AG09309 (cell line): ENCODE results near the gene FASLG.

Source experiments
- DNase-seq: peaks from one replicate; pipeline ENCODE4 v3.0.0-alpha.2; 2010; ENCODE audit warnings: low read depth
- H3K4me3 ChIP-seq: 2 replicates; pipeline ENCODE4 v1.5.1; 2011; ENCODE audit warnings: mild to moderate bottlenecking, low read depth, low read length, moderate library complexity; ENCODE audit not compliant: control insufficient read depth
- TF ChIP-seq, protein P1 (sequence below): IDR thresholded peaks from 2 replicates; pipeline ENCODE4 v1.5.1; 2011; ENCODE audit warnings: mild to moderate bottlenecking, low read depth, low read length, inconsistent platforms; ENCODE audit not compliant: insufficient read depth, control insufficient read depth; ENCODE audit errors: missing control alignments

Gene FASLG

DNA sequence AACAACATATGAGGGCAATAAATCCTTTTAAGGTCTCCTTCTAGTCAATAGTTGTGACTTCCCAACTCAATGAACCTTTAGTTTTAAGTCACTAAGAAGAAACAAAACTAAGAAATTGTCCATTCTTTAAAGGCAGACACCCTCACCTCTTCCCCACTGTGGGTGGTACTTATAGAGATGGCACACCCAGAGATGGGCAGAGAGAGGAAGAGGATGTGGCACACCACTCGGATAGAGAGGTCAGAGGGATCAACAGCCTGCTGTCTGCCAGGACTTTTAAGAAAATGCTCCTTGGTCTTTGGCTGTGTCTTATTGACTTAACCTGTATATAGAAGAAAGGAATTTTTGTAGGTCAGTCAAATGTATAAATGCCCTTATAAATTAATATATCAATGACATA is 45.1 kb downstream of the FASLG start:
- TF ChIP-seq, protein P1, sequence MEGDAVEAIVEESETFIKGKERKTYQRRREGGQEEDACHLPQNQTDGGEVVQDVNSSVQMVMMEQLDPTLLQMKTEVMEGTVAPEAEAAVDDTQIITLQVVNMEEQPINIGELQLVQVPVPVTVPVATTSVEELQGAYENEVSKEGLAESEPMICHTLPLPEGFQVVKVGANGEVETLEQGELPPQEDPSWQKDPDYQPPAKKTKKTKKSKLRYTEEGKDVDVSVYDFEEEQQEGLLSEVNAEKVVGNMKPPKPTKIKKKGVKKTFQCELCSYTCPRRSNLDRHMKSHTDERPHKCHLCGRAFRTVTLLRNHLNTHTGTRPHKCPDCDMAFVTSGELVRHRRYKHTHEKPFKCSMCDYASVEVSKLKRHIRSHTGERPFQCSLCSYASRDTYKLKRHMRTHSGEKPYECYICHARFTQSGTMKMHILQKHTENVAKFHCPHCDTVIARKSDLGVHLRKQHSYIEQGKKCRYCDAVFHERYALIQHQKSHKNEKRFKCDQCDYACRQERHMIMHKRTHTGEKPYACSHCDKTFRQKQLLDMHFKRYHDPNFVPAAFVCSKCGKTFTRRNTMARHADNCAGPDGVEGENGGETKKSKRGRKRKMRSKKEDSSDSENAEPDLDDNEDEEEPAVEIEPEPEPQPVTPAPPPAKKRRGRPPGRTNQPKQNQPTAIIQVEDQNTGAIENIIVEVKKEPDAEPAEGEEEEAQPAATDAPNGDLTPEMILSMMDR, result no peak
- DNase-seq, result no peak
- H3K4me3 ChIP-seq, result no peak overlapping the region

DNA sequence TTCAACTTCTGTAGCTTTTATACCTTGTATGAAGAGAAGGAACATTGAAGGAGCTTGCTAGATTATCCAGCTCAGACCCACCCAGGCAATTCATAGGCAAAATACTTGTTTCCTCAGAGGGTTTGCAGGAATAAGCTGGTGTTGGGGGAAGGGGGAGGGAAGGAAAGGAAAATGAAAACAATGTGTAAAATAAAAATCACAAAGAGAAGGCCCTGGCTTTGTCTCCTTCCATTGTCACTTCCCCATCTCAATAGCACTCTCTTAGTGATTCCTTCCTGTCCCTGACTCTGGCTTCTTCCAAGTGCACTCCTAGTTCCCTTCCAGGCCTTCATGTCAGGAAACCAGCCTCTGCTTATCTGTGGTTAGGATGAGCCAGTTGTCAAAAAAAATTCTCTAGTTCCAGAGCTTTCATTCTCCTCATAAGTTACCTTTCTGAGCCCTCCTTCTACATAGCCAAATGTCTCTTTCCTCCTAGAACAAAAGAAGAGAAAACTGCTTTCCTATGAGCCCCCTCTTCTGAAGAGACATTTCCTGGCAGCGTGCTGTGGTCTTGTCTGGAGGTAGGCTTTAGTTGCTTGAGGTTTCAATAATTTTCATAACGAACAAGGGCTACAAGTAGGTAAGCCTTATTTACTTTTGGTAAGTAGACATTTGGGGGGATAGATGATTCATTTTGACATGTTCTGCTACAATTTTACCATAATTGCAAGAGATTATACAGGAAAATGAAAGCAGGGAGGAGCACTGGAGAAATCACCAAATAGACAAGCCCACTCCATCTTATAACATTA is 45.7 kb downstream of the FASLG start:
- no peak for DNase-seq
- TF ChIP-seq, protein P1, result no peak
- H3K4me3 ChIP-seq, result no peak overlapping the region

DNA sequence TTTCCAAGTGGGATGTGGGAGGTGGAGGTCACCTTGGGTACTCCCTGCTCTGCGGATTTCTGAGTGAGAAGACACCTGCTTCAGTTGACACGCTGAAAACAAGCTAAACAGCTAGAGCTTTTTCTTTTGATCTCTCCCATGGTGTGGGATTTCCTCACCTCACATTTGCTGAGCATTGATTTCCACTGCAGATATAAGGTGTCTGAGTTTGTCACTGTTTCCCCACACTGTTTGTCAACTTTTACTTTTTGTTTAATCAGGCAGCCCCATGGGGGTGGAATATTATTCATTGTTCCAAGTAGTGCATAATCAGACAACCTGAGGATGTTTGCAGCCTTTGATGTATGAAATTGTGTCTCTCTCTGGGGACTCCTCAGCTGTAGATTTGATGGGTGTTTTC is 49.5 kb downstream of the FASLG start:
- TF ChIP-seq, protein P1, result no peak
- no peak for DNase-seq
- H3K4me3 ChIP-seq, result no peak overlapping the region

DNA sequence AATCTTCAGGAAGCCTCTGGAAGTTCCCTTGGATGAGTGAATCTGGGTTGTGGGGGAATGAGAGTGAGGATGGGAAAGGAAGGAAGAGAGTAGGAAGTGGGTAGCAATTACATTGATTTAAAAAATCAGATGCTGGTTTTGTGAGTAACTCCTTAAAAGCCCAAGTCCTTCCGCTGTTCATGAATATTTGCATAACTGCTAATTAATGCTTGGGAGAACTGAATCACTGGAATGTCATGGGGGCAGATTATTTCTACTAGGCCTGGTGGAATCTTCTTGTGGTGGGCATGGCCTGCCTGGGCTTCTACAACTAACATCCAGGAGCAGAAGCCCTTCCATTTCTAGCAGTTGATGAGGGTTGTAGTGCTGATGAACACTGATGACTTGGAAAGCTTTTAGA is 52.7 kb downstream of the FASLG start:
- TF ChIP-seq, protein P1, result no peak
- no peak overlapping the region for H3K4me3 ChIP-seq
- DNase-seq, result no peak

DNA sequence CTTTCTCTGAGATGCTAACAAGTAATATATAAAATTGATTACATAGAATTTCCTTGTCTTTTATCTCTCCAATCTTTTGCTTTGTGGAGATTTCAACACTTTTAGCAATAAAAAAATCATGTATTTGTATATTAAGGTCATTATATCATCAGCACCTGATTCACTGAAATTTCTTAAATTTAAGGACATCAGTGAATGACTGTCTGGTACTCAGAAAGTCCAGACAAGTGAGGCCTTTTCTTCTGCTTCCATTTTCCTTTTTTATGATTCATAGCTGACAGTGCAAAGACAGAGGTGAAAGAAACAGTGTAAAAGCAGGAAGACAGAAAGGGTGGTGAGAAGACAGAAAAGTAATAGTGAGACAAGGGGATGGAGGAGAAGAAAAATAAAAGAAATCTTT is 54.6 kb downstream of the FASLG start:
- no peak overlapping the region for H3K4me3 ChIP-seq
- DNase-seq, result no peak
- TF ChIP-seq, protein P1, result no peak
